Liver (tissue), 9 donors: ENCODE measurements around the gene SPRYD3. TPM values are rescaled to one million over a fixed set of nuclear protein-coding genes. Genes with fewer than 3 reads are reported as not detected.

Source experiments
- DNase-seq: peaks from one replicate; pipeline ENCODE4 v3.0.0-alpha.2; 2017; ENCODE audit warnings: low spot score
- H3K27ac ChIP-seq, 2 donors: one replicate each; pipeline ENCODE4 v1.7.0; 2013; ENCODE audit warnings: inconsistent platforms in 2 of 2, low read length in 2 of 2, control low read depth in 1 of 2, low read depth in 1 of 2, mild to moderate bottlenecking in 1 of 2
- H3K27me3 ChIP-seq, 4 donors: one replicate each; pipeline versions ENCODE4 v1.6.1 to v1.7.0; 2013; ENCODE audit warnings: low read length in 3 of 4, inconsistent platforms in 1 of 4, mild to moderate bottlenecking in 1 of 4, moderate library complexity in 1 of 4; ENCODE audit not compliant: control insufficient read depth in 4 of 4, insufficient read depth in 4 of 4
- H3K36me3 ChIP-seq, 4 donors: one replicate each; pipeline versions ENCODE4 v1.6.1 to v1.7.0; 2013; ENCODE audit warnings: low read length in 3 of 4, mild to moderate bottlenecking in 3 of 4, low read depth in 1 of 4, moderate library complexity in 1 of 4; ENCODE audit not compliant: control insufficient read depth in 4 of 4, insufficient read depth in 3 of 4
- H3K4me1 ChIP-seq, 4 donors: one replicate each; pipeline versions ENCODE4 v1.6.1 to v1.7.0; 2013; ENCODE audit warnings: low read length in 3 of 4, mild to moderate bottlenecking in 3 of 4, moderate library complexity in 1 of 4; ENCODE audit not compliant: control insufficient read depth in 4 of 4, insufficient read depth in 4 of 4
- H3K4me3 ChIP-seq, 3 donors: one replicate each; pipeline versions ENCODE4 v1.6.1 to v1.7.0; 2013; ENCODE audit warnings: low read length in 3 of 3, control low read depth in 1 of 3, low read depth in 1 of 3, mild to moderate bottlenecking in 1 of 3
- H3K9ac ChIP-seq, 2 donors: one replicate each; pipeline ENCODE4 v1.7.0; 2013; ENCODE audit warnings: low read length in 2 of 2, mild to moderate bottlenecking in 2 of 2, moderate library complexity in 2 of 2, control low read depth in 1 of 2, low read depth in 1 of 2
- H3K9me3 ChIP-seq, 4 donors: one replicate each; pipeline versions ENCODE4 v1.6.1 to v1.7.0; 2013; ENCODE audit warnings: low read length in 3 of 4; ENCODE audit not compliant: control insufficient read depth in 4 of 4
- EGR1 ChIP-seq, 2 donors: IDR thresholded peaks; 2 replicates each; pipeline ENCODE4 v1.6.1; 2016 to 2018; ENCODE audit warnings: antibody characterized with exemption in 2 of 2, low read depth in 2 of 2
- FOXA1 ChIP-seq: IDR thresholded peaks from 2 replicates; pipeline ENCODE4 v1.6.1; 2016; ENCODE audit warnings: antibody characterized with exemption
- FOXA2 ChIP-seq: IDR thresholded peaks from 2 replicates; pipeline ENCODE4 v1.6.1; 2016; ENCODE audit warnings: antibody characterized with exemption
- GABPA ChIP-seq, 2 donors: IDR thresholded peaks in 1 of 2; conservative IDR thresholded peaks in 1 of 2; 2 replicates each; pipeline ENCODE4 v1.6.1; 2016; ENCODE audit warnings: antibody characterized with exemption in 2 of 2, mild to moderate bottlenecking in 1 of 2, moderate library complexity in 1 of 2
- HNF4A ChIP-seq, 2 donors: conservative IDR thresholded peaks; 2 replicates each; pipeline ENCODE4 v1.6.1; 2016; ENCODE audit warnings: antibody characterized with exemption in 2 of 2, mild to moderate bottlenecking in 2 of 2
- HNF4G ChIP-seq: IDR thresholded peaks from 2 replicates; pipeline ENCODE4 v1.6.1; 2016; ENCODE audit warnings: antibody characterized with exemption
- JUND ChIP-seq, 2 donors: IDR thresholded peaks; 2 replicates each; pipeline ENCODE4 v1.6.1; 2016; ENCODE audit warnings: antibody characterized with exemption in 2 of 2
- NR2F2 ChIP-seq: IDR thresholded peaks from 2 replicates; pipeline ENCODE4 v1.6.1; 2016; ENCODE audit warnings: antibody characterized with exemption
- RAD21 ChIP-seq, 2 donors: IDR thresholded peaks; 2 replicates each; pipeline ENCODE4 v1.6.1; 2016; ENCODE audit warnings: antibody characterized with exemption in 2 of 2, mild to moderate bottlenecking in 2 of 2
- RXRA ChIP-seq, 2 donors: IDR thresholded peaks; 2 replicates each; pipeline ENCODE4 v1.6.1; 2017 to 2018; ENCODE audit warnings: antibody characterized with exemption in 2 of 2, mild to moderate bottlenecking in 1 of 2
- SP1 ChIP-seq: IDR thresholded peaks from 2 replicates; pipeline ENCODE4 v1.6.1; 2018; ENCODE audit warnings: antibody characterized with exemption, mild to moderate bottlenecking
- YY1 ChIP-seq: IDR thresholded peaks from 2 replicates; pipeline ENCODE4 v1.6.1; 2016; ENCODE audit warnings: antibody characterized with exemption, mild to moderate bottlenecking
- WGBS: extraction: QIAGEN DNeasy Blood & Tissue Kit; methylation state at CpG from one replicate; pipeline ENCODE4 v1.1.7; 2013; 5-methylcytosine and 5-hydroxymethylcytosine counted together
- polyA plus RNA-seq, 2 donors: library from polyadenylated mRNA; stranded (reverse) in 1 of 2; unstranded in 1 of 2; fragments of 200-250 nt in 1 of 2; fragments of >200 nt in 1 of 2; fragmentation: Nextera tagmentation in 1 of 2; extraction: Ambion mirVana in 1 of 2; gene quantifications; one replicate each; pipeline versions ENCODE4 v1.2.1 to v1.2.3, GENCODE V29; 2013 to 2015
- total RNA-seq, 2 donors: library from RNA; depleted of rRNA; stranded (reverse); fragments of >200 nt; gene quantifications; one replicate each; pipeline ENCODE4 v1.2.3, GENCODE V29; 2014
- TF ChIP-seq, protein P1 (sequence below): IDR thresholded peaks from 2 replicates; pipeline ENCODE4 v1.6.1; 2016; ENCODE audit warnings: antibody characterized with exemption, mild to moderate bottlenecking
- TF ChIP-seq, protein P2 (sequence below): fragments of 150-350 bp; IDR thresholded peaks from 2 replicates; pipeline ENCODE4 v1.5.1; 2017; ENCODE audit warnings: improper control_type of control experiment, low read depth, low read length; ENCODE audit not compliant: missing input control
- TF ChIP-seq, protein P3 (sequence below): IDR thresholded peaks from 2 replicates; pipeline ENCODE4 v1.6.1; 2016; ENCODE audit warnings: antibody characterized with exemption
- TF ChIP-seq, protein P4 (sequence below): IDR thresholded peaks from 2 replicates; pipeline ENCODE4 v1.6.1; 2016; ENCODE audit warnings: antibody characterized with exemption
- TF ChIP-seq, protein P5 (sequence below): IDR thresholded peaks from 2 replicates; pipeline ENCODE4 v1.6.1; 2016; ENCODE audit warnings: antibody characterized with exemption
- donor health status: healthy.
- donor health status: healthy.
- donor health status: healthy.
- donor health status: healthy.
- donor health status: healthy.

SPRYD3 gene
- total and polyA plus RNA-seq, 4 donors: 6.0 to 20.3 (median 13.3) TPM

DNA sequence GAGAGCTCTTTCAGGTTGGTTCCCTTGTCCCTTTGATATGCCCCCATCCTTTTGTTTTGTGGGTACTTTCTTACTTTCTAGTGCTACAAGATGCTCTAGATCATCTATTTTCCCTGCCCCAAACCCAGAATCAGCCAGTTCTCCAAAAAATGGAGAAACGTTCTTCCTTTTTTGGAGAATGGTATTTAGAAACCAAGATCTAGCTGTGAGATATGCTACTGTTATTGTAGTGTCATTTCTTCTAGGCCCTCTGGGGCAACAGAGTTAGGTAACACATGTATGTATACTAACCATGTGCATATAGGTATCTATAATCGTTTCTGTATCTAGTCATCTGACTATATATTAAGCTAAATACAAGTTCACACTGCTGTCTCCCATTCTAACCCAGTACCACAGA, 11.4 kb upstream of the SPRYD3 start:
- no peak for DNase-seq
- H3K36me3 ChIP-seq: no peaks in the 10 kb centered on the region
- no peak overlapping the region for H3K4me3 ChIP-seq
- no peaks in the 10 kb centered on the region for H3K9me3 ChIP-seq
- H3K4me1 ChIP-seq: no peaks in the 10 kb centered on the region
- H3K9ac ChIP-seq: no peak overlapping the region
- H3K27ac ChIP-seq: no peak overlapping the region
- no peaks in the 10 kb centered on the region for H3K27me3 ChIP-seq
- 61% methylated on average over 2 of the region's 2 CpGs for WGBS
- no peak for TF ChIP-seq JUND (IDR thresholded peaks at IDR 0.05)

DNA sequence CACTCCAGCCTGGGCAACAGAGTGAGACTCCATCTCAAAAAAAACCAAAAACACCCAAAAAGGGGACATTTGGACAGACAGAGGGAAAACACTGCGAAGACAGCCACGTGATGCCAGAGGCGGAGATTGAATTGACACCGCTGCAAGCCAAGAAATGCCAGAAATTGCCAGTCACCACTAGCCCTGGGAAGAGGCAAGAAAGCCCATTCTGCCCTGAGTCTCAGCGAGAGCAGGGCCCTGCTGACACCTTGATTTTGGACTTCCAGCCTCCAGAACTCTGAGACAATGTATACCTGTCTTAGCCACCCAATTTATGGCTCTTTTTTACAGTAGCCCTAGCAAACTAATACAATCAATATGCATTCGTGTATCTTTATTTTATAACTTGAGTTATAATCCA, 10.9 kb upstream of the SPRYD3 start:
- Histone ChIP-seq H3K36me3 (no peaks in the 10 kb centered on the region), H3K9ac (no peak overlapping the region), H3K4me1 (no peaks in the 10 kb centered on the region), H3K9me3 (no peaks in the 10 kb centered on the region), H3K27me3 (no peaks in the 10 kb centered on the region), H3K4me3 (no peak overlapping the region), H3K27ac (no peak overlapping the region)
- TF ChIP-seq RAD21 (IDR thresholded peaks at IDR 0.05): no peak
- TF ChIP-seq YY1: no peak
- TF ChIP-seq, protein P1, sequence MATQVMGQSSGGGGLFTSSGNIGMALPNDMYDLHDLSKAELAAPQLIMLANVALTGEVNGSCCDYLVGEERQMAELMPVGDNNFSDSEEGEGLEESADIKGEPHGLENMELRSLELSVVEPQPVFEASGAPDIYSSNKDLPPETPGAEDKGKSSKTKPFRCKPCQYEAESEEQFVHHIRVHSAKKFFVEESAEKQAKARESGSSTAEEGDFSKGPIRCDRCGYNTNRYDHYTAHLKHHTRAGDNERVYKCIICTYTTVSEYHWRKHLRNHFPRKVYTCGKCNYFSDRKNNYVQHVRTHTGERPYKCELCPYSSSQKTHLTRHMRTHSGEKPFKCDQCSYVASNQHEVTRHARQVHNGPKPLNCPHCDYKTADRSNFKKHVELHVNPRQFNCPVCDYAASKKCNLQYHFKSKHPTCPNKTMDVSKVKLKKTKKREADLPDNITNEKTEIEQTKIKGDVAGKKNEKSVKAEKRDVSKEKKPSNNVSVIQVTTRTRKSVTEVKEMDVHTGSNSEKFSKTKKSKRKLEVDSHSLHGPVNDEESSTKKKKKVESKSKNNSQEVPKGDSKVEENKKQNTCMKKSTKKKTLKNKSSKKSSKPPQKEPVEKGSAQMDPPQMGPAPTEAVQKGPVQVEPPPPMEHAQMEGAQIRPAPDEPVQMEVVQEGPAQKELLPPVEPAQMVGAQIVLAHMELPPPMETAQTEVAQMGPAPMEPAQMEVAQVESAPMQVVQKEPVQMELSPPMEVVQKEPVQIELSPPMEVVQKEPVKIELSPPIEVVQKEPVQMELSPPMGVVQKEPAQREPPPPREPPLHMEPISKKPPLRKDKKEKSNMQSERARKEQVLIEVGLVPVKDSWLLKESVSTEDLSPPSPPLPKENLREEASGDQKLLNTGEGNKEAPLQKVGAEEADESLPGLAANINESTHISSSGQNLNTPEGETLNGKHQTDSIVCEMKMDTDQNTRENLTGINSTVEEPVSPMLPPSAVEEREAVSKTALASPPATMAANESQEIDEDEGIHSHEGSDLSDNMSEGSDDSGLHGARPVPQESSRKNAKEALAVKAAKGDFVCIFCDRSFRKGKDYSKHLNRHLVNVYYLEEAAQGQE: no peak
- TF ChIP-seq HNF4A (conservative IDR thresholded peaks at IDR 0.05): no peak
- no peak for TF ChIP-seq FOXA1
- no peak for TF ChIP-seq EGR1 (IDR thresholded peaks at IDR 0.05; ENCODE audit: low read depth in 2 of 2)
- TF ChIP-seq, protein P2, sequence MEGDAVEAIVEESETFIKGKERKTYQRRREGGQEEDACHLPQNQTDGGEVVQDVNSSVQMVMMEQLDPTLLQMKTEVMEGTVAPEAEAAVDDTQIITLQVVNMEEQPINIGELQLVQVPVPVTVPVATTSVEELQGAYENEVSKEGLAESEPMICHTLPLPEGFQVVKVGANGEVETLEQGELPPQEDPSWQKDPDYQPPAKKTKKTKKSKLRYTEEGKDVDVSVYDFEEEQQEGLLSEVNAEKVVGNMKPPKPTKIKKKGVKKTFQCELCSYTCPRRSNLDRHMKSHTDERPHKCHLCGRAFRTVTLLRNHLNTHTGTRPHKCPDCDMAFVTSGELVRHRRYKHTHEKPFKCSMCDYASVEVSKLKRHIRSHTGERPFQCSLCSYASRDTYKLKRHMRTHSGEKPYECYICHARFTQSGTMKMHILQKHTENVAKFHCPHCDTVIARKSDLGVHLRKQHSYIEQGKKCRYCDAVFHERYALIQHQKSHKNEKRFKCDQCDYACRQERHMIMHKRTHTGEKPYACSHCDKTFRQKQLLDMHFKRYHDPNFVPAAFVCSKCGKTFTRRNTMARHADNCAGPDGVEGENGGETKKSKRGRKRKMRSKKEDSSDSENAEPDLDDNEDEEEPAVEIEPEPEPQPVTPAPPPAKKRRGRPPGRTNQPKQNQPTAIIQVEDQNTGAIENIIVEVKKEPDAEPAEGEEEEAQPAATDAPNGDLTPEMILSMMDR: no peak
- TF ChIP-seq SP1: no peak
- TF ChIP-seq, protein P3, sequence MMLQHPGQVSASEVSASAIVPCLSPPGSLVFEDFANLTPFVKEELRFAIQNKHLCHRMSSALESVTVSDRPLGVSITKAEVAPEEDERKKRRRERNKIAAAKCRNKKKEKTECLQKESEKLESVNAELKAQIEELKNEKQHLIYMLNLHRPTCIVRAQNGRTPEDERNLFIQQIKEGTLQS: no peak
- TF ChIP-seq NR2F2: no peak
- TF ChIP-seq GABPA (IDR thresholded peaks at IDR 0.05 in 1 of 2, conservative IDR thresholded peaks at IDR 0.05 in 1 of 2): no peak
- no peak for TF ChIP-seq FOXA2
- TF ChIP-seq, protein P4, sequence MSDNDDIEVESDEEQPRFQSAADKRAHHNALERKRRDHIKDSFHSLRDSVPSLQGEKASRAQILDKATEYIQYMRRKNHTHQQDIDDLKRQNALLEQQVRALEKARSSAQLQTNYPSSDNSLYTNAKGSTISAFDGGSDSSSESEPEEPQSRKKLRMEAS: no peak
- 95% methylated on average over 6 of the region's 6 CpGs for WGBS
- no peak for DNase-seq

DNA sequence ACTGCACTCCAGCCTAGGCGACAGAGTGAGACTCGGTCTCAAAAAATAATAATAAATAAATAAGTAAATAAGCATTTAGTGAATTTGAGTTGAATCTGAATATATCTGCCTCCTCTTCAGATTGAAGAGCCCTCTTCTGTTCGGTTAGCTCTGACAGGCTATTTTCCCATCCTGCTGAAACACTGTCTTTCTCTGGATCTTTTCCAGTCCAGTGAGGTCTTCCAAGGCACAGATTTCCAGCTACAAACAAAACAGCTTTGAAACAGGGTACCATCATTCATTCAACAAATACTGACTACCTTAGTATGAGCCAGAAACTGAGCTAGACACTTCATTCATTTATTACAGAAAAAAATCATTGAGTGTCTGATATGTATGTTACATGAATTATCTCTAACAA, 7.2 kb upstream of the SPRYD3 start:
- WGBS: 85% methylated on average over 3 of the region's 3 CpGs
- H3K36me3 ChIP-seq: no peaks in the 10 kb centered on the region
- H3K27me3 ChIP-seq: no peaks in the 10 kb centered on the region
- no peaks in the 10 kb centered on the region for H3K9me3 ChIP-seq
- no peak overlapping the region for H3K9ac ChIP-seq
- H3K4me3 ChIP-seq: no peak overlapping the region
- H3K27ac ChIP-seq: no peak overlapping the region
- no peak for DNase-seq
- TF ChIP-seq, protein P5, sequence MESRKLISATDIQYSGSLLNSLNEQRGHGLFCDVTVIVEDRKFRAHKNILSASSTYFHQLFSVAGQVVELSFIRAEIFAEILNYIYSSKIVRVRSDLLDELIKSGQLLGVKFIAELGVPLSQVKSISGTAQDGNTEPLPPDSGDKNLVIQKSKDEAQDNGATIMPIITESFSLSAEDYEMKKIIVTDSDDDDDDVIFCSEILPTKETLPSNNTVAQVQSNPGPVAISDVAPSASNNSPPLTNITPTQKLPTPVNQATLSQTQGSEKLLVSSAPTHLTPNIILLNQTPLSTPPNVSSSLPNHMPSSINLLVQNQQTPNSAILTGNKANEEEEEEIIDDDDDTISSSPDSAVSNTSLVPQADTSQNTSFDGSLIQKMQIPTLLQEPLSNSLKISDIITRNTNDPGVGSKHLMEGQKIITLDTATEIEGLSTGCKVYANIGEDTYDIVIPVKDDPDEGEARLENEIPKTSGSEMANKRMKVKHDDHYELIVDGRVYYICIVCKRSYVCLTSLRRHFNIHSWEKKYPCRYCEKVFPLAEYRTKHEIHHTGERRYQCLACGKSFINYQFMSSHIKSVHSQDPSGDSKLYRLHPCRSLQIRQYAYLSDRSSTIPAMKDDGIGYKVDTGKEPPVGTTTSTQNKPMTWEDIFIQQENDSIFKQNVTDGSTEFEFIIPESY: no peak
- TF ChIP-seq NR2F2: no peak
- no peak for TF ChIP-seq RXRA (IDR thresholded peaks at IDR 0.05)
- no peak for TF ChIP-seq GABPA (IDR thresholded peaks at IDR 0.05 in 1 of 2, conservative IDR thresholded peaks at IDR 0.05 in 1 of 2)
- TF ChIP-seq HNF4G: no peak
- H3K4me1 ChIP-seq: no peaks in the 10 kb centered on the region
